DOHH2 (cell line): ENCODE results near the gene FSTL4.

ENCODE experiments used
- H3F3A ChIP-seq: fragments of 200-600 bp; sonication (generic), shearing (Covaris generic); 2 replicates; pipeline ENCODE4 v1.6.0; 2016; ENCODE audit warnings: antibody characterized with exemption, mild to moderate bottlenecking; ENCODE audit not compliant: control insufficient read depth, insufficient read depth
- H3K27ac ChIP-seq: fragments of 200-600 bp; sonication (generic); 2 replicates; pipeline ENCODE4 v1.5.1; 2014; ENCODE audit warnings: low read depth, mild to moderate bottlenecking, low read length, moderate library complexity
- H3K27me3 ChIP-seq: fragments of 200-600 bp; sonication (generic); 2 replicates; pipeline ENCODE4 v1.6.1; 2014; ENCODE audit warnings: mild to moderate bottlenecking, low read length, mixed read lengths; ENCODE audit not compliant: control insufficient read depth
- H3K36me3 ChIP-seq: fragments of 200-600 bp; sonication (generic); 2 replicates; pipeline ENCODE4 v1.6.1; 2014; ENCODE audit warnings: mild to moderate bottlenecking, low read length, moderate library complexity, mixed read lengths; ENCODE audit not compliant: control insufficient read depth
- H3K4me1 ChIP-seq: fragments of 200-600 bp; sonication (generic); 2 replicates; pipeline ENCODE4 v1.6.1; 2014; ENCODE audit warnings: mild to moderate bottlenecking, low read length, mixed read lengths; ENCODE audit not compliant: control insufficient read depth
- H3K4me2 ChIP-seq: fragments of 200-600 bp; sonication (generic); 2 replicates; pipeline ENCODE4 v1.6.0; 2014; ENCODE audit warnings: mild to moderate bottlenecking, low read length, moderate library complexity
- H3K4me3 ChIP-seq: fragments of 200-600 bp; sonication (generic); 2 replicates; pipeline ENCODE4 v1.5.1; 2014; ENCODE audit warnings: mild to moderate bottlenecking, low read length, mixed read lengths
- H3K79me2 ChIP-seq: fragments of 200-600 bp; sonication (generic); 2 replicates; pipeline ENCODE4 v1.6.1; 2014; ENCODE audit warnings: mild to moderate bottlenecking, low read length, mixed read lengths; ENCODE audit not compliant: control insufficient read depth
- H3K9me2 ChIP-seq: fragments of 200-600 bp; sonication (generic); replicated peaks from 2 replicates; pipeline ENCODE4 v1.6.1; 2014; ENCODE audit warnings: mild to moderate bottlenecking, low read length, mixed read lengths; ENCODE audit not compliant: control insufficient read depth
- H3K9me3 ChIP-seq: fragments of 200-600 bp; sonication (generic); 2 replicates; pipeline ENCODE4 v1.6.1; 2014; ENCODE audit warnings: antibody characterized with exemption, low read length, mixed read lengths; ENCODE audit not compliant: control insufficient read depth, insufficient read depth
- H4K20me1 ChIP-seq: fragments of 200-600 bp; sonication (generic); 2 replicates; pipeline ENCODE4 v1.6.0; 2014; ENCODE audit warnings: low read depth, mild to moderate bottlenecking, antibody characterized with exemption, low read length, moderate library complexity; ENCODE audit not compliant: control insufficient read depth, insufficient read depth
- CTCF ChIP-seq: fragments of 200-600 bp; sonication (generic); IDR thresholded peaks from one replicate; pipeline ENCODE4 v1.5.1; 2014; ENCODE audit warnings: antibody characterized with exemption, mild to moderate bottlenecking, low read depth, low read length; ENCODE audit not compliant: poor library complexity, severe bottlenecking
- EZH2phosphoT487 ChIP-seq: fragments of 200-600 bp; sonication (generic); IDR thresholded peaks from 2 replicates; pipeline ENCODE4 v1.6.1; 2017; ENCODE audit warnings: borderline replicate concordance, mild to moderate bottlenecking, antibody characterized with exemption, low read length, moderate library complexity, mixed read lengths

FSTL4 gene

GRCh38 chr5:133387091-133387490 is 225.2 kb downstream of the FSTL4 start:
- Histone ChIP-seq H3K79me2 (no peaks in the 10 kb centered on the region), H3K4me2 (no peak overlapping the region), H3K27ac (no peak overlapping the region), H3K9me2 (no peaks in the 10 kb centered on the region), H3K36me3 (no peaks in the 10 kb centered on the region), H3K9me3 (no peaks in the 10 kb centered on the region), H3K27me3 (peaks cover 26% of the 10 kb centered on the region), H3K4me3 (no peak overlapping the region), H3F3A (no peaks in the 10 kb centered on the region), H4K20me1 (no peaks in the 10 kb centered on the region), H3K4me1 (no peaks in the 10 kb centered on the region)
- no peak for TF ChIP-seq CTCF
- no peak for TF ChIP-seq EZH2phosphoT487

GRCh38 chr5:133386662-133387061 is 225.7 kb downstream of the FSTL4 start:
- TF ChIP-seq EZH2phosphoT487 (no peak), CTCF (no peak)

GRCh38 chr5:133385346-133385745 is 227.0 kb downstream of the FSTL4 start:
- Histone ChIP-seq H3K27me3 (peaks cover 30% of the 10 kb centered on the region), H3F3A (no peaks in the 10 kb centered on the region), H3K9me3 (no peaks in the 10 kb centered on the region), H3K4me1 (no peaks in the 10 kb centered on the region), H3K4me3 (no peak overlapping the region), H4K20me1 (no peaks in the 10 kb centered on the region), H3K4me2 (no peak overlapping the region), H3K79me2 (no peaks in the 10 kb centered on the region), H3K27ac (no peak overlapping the region), H3K36me3 (no peaks in the 10 kb centered on the region), H3K9me2 (no peaks in the 10 kb centered on the region)
- no peak for TF ChIP-seq CTCF
- TF ChIP-seq EZH2phosphoT487, result no peak

More at GRCh38 chr5:133386662-133387061, 225.7 kb downstream of the FSTL4 start:
- no peaks in the 10 kb centered on the region for H3K4me1 ChIP-seq
- no peaks in the 10 kb centered on the region for H3K36me3 ChIP-seq
- H3K79me2 ChIP-seq, result no peaks in the 10 kb centered on the region
- H3K9me2 ChIP-seq, result no peaks in the 10 kb centered on the region
- no peaks in the 10 kb centered on the region for H4K20me1 ChIP-seq
- H3K27ac ChIP-seq, result no peak overlapping the region
- no peaks in the 10 kb centered on the region for H3K9me3 ChIP-seq
- peaks cover 26% of the 10 kb centered on the region for H3K27me3 ChIP-seq
- no peak overlapping the region for H3K4me2 ChIP-seq
- no peak overlapping the region for H3K4me3 ChIP-seq
- no peaks in the 10 kb centered on the region for H3F3A ChIP-seq

- no peaks in the 10 kb centered on the region for H3K4me1 ChIP-seq
- TF ChIP-seq EZH2phosphoT487, result no peak
- peaks cover 30% of the 10 kb centered on the region for H3K27me3 ChIP-seq
- H3F3A ChIP-seq, result no peaks in the 10 kb centered on the region
- no peaks in the 10 kb centered on the region for H3K9me2 ChIP-seq
- no peak overlapping the region for H3K4me3 ChIP-seq
- H3K9me3 ChIP-seq, result no peaks in the 10 kb centered on the region
- no peaks in the 10 kb centered on the region for H3K79me2 ChIP-seq
- H4K20me1 ChIP-seq, result no peaks in the 10 kb centered on the region
- no peaks in the 10 kb centered on the region for H3K36me3 ChIP-seq
- no peak overlapping the region for H3K27ac ChIP-seq
- H3K4me2 ChIP-seq, result no peak overlapping the region
These were observed 227.4 kb downstream of the FSTL4 start for GRCh38 chr5:133384903-133385302.
